ENCODE results near the gene PLCH1.

PLCH1 gene

DNA sequence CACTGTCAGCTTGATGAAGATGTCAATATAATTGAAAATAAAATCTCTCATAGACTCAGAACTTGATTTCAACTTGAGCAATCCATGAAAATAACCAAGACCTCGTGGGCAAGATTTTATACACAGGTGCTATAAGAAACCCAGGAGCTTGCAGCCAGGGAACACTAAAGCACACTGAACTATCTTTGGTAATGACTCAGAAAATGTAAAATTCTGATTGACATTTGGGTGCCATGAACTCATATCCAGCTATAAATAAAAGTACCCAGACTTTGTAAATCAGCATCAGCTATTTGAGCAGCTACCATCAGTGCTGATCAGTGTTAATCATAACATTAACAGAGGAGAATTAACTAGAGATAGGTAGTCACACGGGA lies 61.5 kb downstream of the PLCH1 start:
- no peak for DNase-seq (ENCODE audit: low read depth)

- DNase-seq (ENCODE audit: low read depth), result no peak
These were observed 62.2 kb downstream of the PLCH1 start for GRCh38 chr3:155682426-155683343.

DNA sequence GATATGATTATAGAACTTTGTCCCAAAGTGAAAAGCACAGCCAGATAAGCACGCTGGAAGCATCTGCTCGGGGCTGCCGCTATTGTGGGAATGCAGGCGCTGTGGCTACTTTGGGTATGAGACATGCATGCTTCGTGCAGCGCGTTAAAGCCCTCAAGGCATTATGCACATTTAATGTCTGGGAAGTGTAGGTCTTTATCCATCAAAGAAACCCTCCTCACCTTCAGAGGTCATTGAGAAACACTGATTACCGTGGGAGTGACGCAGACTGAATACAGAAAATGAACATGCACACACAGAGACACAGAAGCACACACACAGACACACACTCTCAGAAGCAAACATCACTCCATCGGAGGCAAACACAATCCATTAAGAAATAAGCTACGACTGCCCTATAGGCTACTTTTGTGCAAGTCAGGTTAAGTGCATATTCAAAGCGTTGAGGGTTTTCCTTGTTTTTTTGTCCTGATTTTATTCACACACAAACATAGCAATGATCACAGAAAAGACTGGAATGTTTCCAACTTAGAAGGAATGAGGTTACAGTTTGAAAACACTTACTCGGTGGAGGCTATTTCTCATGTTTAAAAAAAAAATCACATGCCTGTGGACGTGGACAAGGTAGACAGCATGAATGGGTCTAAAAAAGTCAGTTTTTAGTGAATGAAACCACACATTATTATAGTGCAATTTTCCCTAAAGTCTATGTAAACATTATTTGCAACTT lies 68.5 kb downstream of the PLCH1 start:
- DNase-seq (ENCODE audit: low read depth), result no peak

- no peak for DNase-seq (ENCODE audit: low read depth)
These were observed 69.8 kb downstream of the PLCH1 start for GRCh38 chr3:155675094-155675493.

DNA sequence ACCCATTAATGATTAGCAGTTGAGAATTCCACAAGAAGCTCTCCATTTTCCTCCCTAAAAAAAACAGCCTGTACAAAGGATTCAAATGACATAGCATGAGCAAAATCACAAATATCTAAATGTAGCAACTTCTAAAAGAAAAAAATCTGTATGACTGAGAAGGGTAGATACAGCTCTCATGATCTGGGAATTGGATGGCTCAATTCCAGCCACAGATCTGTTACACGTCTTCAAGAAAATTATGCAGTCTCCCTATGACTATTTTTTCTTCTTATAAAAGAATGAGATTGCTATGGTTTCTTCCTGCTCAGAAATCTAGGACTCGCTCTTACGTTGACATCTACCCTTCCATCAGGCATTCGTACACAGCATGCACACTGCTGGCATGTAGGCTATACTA lies 71.5 kb downstream of the PLCH1 start:
- no peak for DNase-seq (ENCODE audit: low read depth)

GRCh38 chr3:155670335-155670734 lies 74.5 kb downstream of the PLCH1 start:
- DNase-seq (ENCODE audit: low read depth), result no peak

- DNase-seq (ENCODE audit: low read depth), result no peak
These were observed 76.9 kb downstream of the PLCH1 start for GRCh38 chr3:155667988-155668387.

DNA sequence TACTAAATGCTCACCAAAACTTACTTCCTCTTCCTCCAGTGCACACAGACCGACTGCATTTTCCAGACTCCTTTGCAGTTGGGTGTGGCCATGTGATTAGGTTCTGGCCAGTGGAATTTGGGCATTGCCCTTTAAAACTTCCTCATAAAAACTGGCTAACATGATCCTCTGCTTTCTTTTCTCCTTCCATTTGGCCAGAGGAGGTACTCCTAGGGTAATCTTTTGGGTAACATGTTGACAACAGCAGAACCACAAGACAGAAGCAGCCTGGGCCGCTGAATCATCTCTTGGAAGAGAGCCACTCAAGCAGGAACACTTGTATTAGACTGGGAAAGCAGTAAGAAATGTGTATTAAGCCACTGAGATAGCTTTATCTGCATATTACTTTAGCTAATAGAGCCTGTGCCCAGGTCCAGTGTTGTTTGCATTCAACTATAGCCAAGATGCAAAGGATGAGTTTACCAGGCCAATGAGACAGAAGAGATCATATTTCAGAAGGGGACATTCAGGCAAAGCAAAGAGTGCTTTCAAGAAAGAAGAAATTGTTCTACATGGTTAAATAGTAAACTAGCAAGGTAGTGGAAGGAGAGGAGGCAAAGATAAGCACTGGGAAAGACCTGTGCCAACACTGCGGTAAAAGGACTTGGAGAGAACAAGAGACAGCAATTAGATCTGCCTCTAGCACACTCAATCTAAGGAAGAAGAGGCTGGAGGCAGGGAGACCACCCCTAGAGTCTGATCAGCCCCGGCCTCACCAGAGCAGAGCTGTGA lies 79.8 kb downstream of the PLCH1 start:
- no peak for DNase-seq (ENCODE audit: low read depth)

- no peak for DNase-seq (ENCODE audit: low read depth)
These were observed 81.2 kb downstream of the PLCH1 start for GRCh38 chr3:155663467-155664212.

DNA sequence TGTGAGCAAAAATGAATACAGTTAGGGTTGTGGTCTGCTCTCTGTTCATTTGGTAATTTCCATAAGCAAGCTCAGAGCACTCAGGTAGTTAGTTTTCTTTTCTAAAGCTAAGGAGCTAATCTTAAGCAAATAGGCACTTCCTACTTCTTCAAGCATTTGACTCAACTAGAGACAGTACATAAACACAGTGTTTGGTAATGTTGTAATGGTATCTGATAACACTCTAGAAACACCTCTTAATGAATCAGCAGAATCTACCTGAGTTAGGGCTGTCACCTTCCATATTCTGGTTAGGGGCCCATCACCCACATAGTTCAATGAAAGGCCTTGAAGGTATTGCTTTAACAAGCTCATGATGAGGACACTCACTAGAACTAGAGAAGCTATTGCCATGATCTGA lies 83.1 kb downstream of the PLCH1 start:
- DNase-seq (ENCODE audit: low read depth), result no peak

GRCh38 chr3:155661042-155661441 lies 83.8 kb downstream of the PLCH1 start:
- no peak for DNase-seq (ENCODE audit: low read depth)

- no peak for DNase-seq (ENCODE audit: low read depth)
These were observed 86.1 kb downstream of the PLCH1 start for GRCh38 chr3:155658671-155659261.

- no peak for DNase-seq (ENCODE audit: low read depth)
These were observed 86.9 kb downstream of the PLCH1 start for GRCh38 chr3:155658006-155658405.

- no peak for DNase-seq (ENCODE audit: low read depth)
These were observed 87.7 kb downstream of the PLCH1 start for GRCh38 chr3:155657161-155657560.

DNA sequence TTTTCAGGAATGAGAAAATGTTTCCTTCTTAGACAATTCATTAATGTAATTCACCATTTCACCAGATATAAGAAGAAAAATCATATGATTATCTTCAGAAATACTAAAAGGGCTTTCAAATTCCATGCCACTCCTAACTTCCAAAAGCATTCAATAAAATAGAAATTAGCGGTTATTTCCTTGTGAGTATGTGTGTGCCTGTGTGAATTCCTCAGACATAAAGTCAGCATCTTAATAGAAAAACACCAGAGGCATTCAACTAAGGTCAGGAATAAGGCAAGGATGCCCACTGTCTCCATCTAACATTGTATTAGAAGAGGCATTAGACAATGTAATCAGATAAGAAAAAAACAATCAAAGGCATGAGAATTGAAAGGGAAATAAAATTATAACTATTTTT lies 88.4 kb downstream of the PLCH1 start:
- no peak for DNase-seq (ENCODE audit: low read depth)

- DNase-seq (ENCODE audit: low read depth), result no peak
These were observed 93.2 kb downstream of the PLCH1 start for GRCh38 chr3:155651489-155652218.

- DNase-seq (ENCODE audit: low read depth), result no peak
These were observed 96.8 kb downstream of the PLCH1 start for GRCh38 chr3:155648013-155648591.

DNA sequence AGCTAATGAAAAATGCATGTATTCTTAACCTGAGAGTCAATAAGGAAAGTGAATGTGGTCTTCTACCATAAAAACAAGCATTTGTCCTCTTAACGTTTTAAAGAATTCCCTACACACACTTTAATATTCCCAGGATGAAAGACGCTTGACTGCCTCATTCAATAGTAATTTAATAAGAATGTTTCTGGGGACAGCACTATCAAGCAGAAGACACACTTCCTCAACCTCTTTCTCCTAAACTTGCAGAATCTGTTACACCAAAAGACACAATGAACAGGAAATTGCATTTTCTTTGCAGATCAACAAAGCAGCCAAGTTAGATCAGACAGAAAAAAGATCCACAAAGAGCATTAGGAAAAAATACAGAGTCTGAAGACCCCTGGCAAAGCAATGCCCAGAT lies 97.7 kb downstream of the PLCH1 start:
- no peak for DNase-seq (ENCODE audit: low read depth)

DNA sequence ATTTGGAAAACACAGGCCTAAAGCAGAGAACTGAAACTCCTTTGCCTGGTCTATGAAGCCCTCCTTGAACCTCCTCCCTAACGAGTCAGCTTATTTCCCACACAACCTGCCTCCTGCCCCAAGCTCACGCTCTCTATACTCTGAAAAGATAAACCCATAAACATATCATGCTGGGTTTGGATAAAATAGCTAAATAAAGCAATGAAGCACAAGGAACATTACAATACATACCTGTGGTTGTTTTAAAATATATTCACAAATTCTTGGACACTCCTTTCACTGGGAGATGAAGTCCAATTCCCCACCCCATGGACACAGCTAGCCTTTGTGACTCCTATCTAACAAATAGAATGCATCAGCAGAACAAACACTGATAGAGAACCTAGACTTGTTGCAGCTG lies 98.2 kb downstream of the PLCH1 start:
- DNase-seq (ENCODE audit: low read depth), result no peak

DNA sequence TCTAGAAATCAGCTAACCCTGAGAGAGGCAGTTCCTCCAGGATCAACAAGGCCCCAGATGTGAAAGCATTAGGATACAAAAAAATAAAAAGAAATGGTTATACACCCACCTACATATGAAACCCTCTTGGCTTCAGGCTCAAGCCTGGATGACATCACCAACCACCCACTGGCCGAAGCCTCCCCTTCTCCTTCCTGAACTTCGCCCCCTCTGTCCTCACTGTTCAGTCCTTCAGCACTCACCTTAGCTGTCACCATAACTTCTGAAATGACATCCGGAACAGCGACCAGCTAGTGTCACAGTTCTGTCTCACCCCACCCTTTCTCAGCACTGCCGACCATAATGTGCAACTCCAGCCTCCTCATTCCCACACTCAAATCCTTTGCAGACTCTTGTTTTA lies 98.7 kb downstream of the PLCH1 start:
- DNase-seq (ENCODE audit: low read depth), result no peak
